Measurements from ENCODE around the gene TRIM33. TPM values are rescaled to one million over a fixed set of nuclear protein-coding genes. Genes with fewer than 3 reads are reported as not detected.

The TRIM33 gene
- total RNA-seq, 4 donors from 2014 or later = 50.8 to 68.2 (median 53.4) TPM

GRCh38 chr1:114387010-114387360 is 124.0 kb downstream of the TRIM33 start:
- peaks cover 0 to 4% (median 0%) of the 10 kb centered on the region in 3 donors for H3K36me3 ChIP-seq
- H3K4me1 ChIP-seq = no peaks in the 10 kb centered on the region
- TF ChIP-seq EP300 (IDR thresholded peaks at IDR 0.05) = no peak
- TF ChIP-seq, protein P1, sequence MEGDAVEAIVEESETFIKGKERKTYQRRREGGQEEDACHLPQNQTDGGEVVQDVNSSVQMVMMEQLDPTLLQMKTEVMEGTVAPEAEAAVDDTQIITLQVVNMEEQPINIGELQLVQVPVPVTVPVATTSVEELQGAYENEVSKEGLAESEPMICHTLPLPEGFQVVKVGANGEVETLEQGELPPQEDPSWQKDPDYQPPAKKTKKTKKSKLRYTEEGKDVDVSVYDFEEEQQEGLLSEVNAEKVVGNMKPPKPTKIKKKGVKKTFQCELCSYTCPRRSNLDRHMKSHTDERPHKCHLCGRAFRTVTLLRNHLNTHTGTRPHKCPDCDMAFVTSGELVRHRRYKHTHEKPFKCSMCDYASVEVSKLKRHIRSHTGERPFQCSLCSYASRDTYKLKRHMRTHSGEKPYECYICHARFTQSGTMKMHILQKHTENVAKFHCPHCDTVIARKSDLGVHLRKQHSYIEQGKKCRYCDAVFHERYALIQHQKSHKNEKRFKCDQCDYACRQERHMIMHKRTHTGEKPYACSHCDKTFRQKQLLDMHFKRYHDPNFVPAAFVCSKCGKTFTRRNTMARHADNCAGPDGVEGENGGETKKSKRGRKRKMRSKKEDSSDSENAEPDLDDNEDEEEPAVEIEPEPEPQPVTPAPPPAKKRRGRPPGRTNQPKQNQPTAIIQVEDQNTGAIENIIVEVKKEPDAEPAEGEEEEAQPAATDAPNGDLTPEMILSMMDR (IDR thresholded peaks at IDR 0.05) = no peak
- no peak for TF ChIP-seq POLR2A (IDR thresholded peaks at IDR 0.05)
- no peaks in the 10 kb centered on the region for H3K27me3 ChIP-seq
- no peak overlapping the region for H3K27ac ChIP-seq
- no peak for DNase-seq (ENCODE audit: low spot score in 2 of 2)
- peaks cover 0 to 36% (median 7%) of the 10 kb centered on the region in 4 donors for H3K9me3 ChIP-seq
- WGBS, 2 donors = 83 to 84% methylated on average over 1 of the region's 1 CpG
- H3K4me3 ChIP-seq = no peak overlapping the region

- 61 to 68% methylated on average over 3 of the region's 3 CpGs for WGBS, 2 donors
These were observed 124.6 kb downstream of the TRIM33 start for GRCh38 chr1:114386129-114387009.

GRCh38 chr1:114384922-114385321 is 126.1 kb downstream of the TRIM33 start:
- 95 to 100% methylated on average over 1 of the region's 1 CpG for WGBS, 2 donors
- no peak for TF ChIP-seq EP300 (IDR thresholded peaks at IDR 0.05)
- no peak for TF ChIP-seq POLR2A (IDR thresholded peaks at IDR 0.05)
- TF ChIP-seq, protein P1 (IDR thresholded peaks at IDR 0.05) = no peak
- H3K4me1 ChIP-seq = no peaks in the 10 kb centered on the region

More at GRCh38 chr1:114386129-114387009, 124.6 kb downstream of the TRIM33 start:
- H3K4me3 ChIP-seq = no peak overlapping the region
- DNase-seq (ENCODE audit: low spot score in 2 of 2) = no peak
- H3K36me3 ChIP-seq = no peaks in the 10 kb centered on the region
- peaks cover 0 to 36% (median 7%) of the 10 kb centered on the region in 4 donors for H3K9me3 ChIP-seq
- TF ChIP-seq POLR2A (IDR thresholded peaks at IDR 0.05) (no peak), EP300 (IDR thresholded peaks at IDR 0.05) (no peak)
- TF ChIP-seq, protein P1 (IDR thresholded peaks at IDR 0.05) = no peak
- no peaks in the 10 kb centered on the region for H3K4me1 ChIP-seq
- no peaks in the 10 kb centered on the region for H3K27me3 ChIP-seq
- no peak overlapping the region for H3K27ac ChIP-seq

GRCh38 chr1:114379987-114380386 is 131.0 kb downstream of the TRIM33 start:
- Histone ChIP-seq H3K27me3 (no peaks in the 10 kb centered on the region), H3K4me3 (no peak overlapping the region), H3K27ac (no peak overlapping the region), H3K9me3 (peaks cover 0 to 38% (median 5%) of the 10 kb centered on the region in 4 donors), H3K4me1 (no peaks in the 10 kb centered on the region), H3K36me3 (no peaks in the 10 kb centered on the region)
- no peak for DNase-seq (ENCODE audit: low spot score in 2 of 2)
- TF ChIP-seq, protein P1 (IDR thresholded peaks at IDR 0.05) = no peak
- TF ChIP-seq POLR2A (IDR thresholded peaks at IDR 0.05) = no peak
- TF ChIP-seq EP300 (IDR thresholded peaks at IDR 0.05) = no peak

More at GRCh38 chr1:114384922-114385321, 126.1 kb downstream of the TRIM33 start:
- no peaks in the 10 kb centered on the region for H3K27me3 ChIP-seq
- no peaks in the 10 kb centered on the region for H3K36me3 ChIP-seq
- H3K27ac ChIP-seq = no peak overlapping the region
- no peak for DNase-seq (ENCODE audit: low spot score in 2 of 2)
- H3K4me3 ChIP-seq = no peak overlapping the region
- peaks cover 0 to 36% (median 7%) of the 10 kb centered on the region in 4 donors for H3K9me3 ChIP-seq

GRCh38 chr1:114379358-114379757 is 131.6 kb downstream of the TRIM33 start:
- TF ChIP-seq, protein P1 (IDR thresholded peaks at IDR 0.05) = no peak
- TF ChIP-seq EP300 (IDR thresholded peaks at IDR 0.05) (no peak), POLR2A (IDR thresholded peaks at IDR 0.05) (no peak)
- Histone ChIP-seq H3K4me3 (no peak overlapping the region), H3K27me3 (no peaks in the 10 kb centered on the region), H3K4me1 (no peaks in the 10 kb centered on the region), H3K36me3 (no peaks in the 10 kb centered on the region), H3K27ac (no peak overlapping the region), H3K9me3 (peaks cover 0 to 38% (median 2%) of the 10 kb centered on the region in 4 donors)
- 88 to 92% methylated on average over 2 of the region's 2 CpGs for WGBS, 2 donors
- DNase-seq (ENCODE audit: low spot score in 2 of 2) = no peak

All from tibial nerve (tissue), 4 donors.